GM12864 (cell line): ENCODE results near the gene RPL10A.

Experiments used
- DNase-seq: peaks from one replicate; pipeline ENCODE4 v3.0.0-alpha.2; 2011; ENCODE audit warnings: low read depth
- H3K4me3 ChIP-seq: 2 replicates; pipeline ENCODE4 v1.5.1; 2011; ENCODE audit warnings: mild to moderate bottlenecking, low read depth, low read length, control low read depth
- CTCF ChIP-seq: IDR thresholded peaks from 2 replicates; pipeline ENCODE4 v1.5.1; 2011; ENCODE audit warnings: low read depth, mild to moderate bottlenecking, moderate library complexity, low read length, control low read depth, inconsistent platforms; ENCODE audit errors: missing control alignments

The RPL10A gene

GRCh38 chr6:35471836-35472345, 3.7 kb downstream of the RPL10A start:
- H3K4me3 ChIP-seq = no peak overlapping the region; the same call in 1 of the 2 replicates
- TF ChIP-seq CTCF = no peak

GRCh38 chr6:35473075-35473849, 5.1 kb downstream of the RPL10A start:
- no peak overlapping the region for H3K4me3 ChIP-seq
- no peak for TF ChIP-seq CTCF
- no peak for DNase-seq

More at GRCh38 chr6:35471836-35472345, 3.7 kb downstream of the RPL10A start:
- no peak for DNase-seq

- H3K4me3 ChIP-seq = no peak overlapping the region
- no peak for TF ChIP-seq CTCF
- no peak for DNase-seq
These were observed 5.6 kb downstream of the RPL10A start for GRCh38 chr6:35473850-35474130.

- no peak for DNase-seq
- no peak for TF ChIP-seq CTCF
- no peak overlapping the region for H3K4me3 ChIP-seq
These were observed 6.1 kb downstream of the RPL10A start for GRCh38 chr6:35474131-35474941.

- no peak for DNase-seq
- no peak for TF ChIP-seq CTCF
- no peak overlapping the region for H3K4me3 ChIP-seq
These were observed 6.9 kb downstream of the RPL10A start for GRCh38 chr6:35474942-35475570.

- TF ChIP-seq CTCF = no peak
- DNase-seq = no peak
- no peak overlapping the region for H3K4me3 ChIP-seq
These were observed 7.4 kb downstream of the RPL10A start for GRCh38 chr6:35475573-35475972.
